Endothelial cell of umbilical vein (primary cell): ENCODE data around the gene RNLS. TPM values are rescaled to one million over a fixed set of nuclear protein-coding genes. Genes with fewer than 3 reads are reported as not detected.

Source experiments
- BruUV-seq: library from RNA; stranded (reverse); fragments of 400-500 nt; replicated peaks from 2 replicates; lab custom pipeline; 2021; lab: Mats Ljungman, UMichigan
- CTCF ChIA-PET: fragments of 300-600, 350-600 bp; sonication (Branson Sonifier 250); formaldehyde crosslinking; loops from one replicate; lab custom pipeline; 2021; ENCODE audit warnings: antibody characterized with exemption, inconsistent platforms; lab: Charles Lee
- POLR2A ChIA-PET: fragments of 300-600, 350-600 bp; sonication (Branson Sonifier 250); formaldehyde crosslinking; loops from one replicate; lab custom pipeline; 2021; ENCODE audit warnings: antibody characterized with exemption, inconsistent platforms; lab: Charles Lee
- DNase-seq: peaks from one replicate; pipeline ENCODE4 v3.0.0-alpha.2; 2011; ENCODE audit warnings: low read depth, low spot score
- FAIRE-seq: peaks from 2 replicates; lab custom pipeline; 2011; peaks lifted over from hg19 to GRCh38; lab: Jason Lieb, UNC
- H2AFZ ChIP-seq: 2 replicates; pipeline ENCODE4 v1.6.0; 2012; ENCODE audit warnings: low read depth, low read length, control low read depth, inconsistent platforms
- H3K27ac ChIP-seq: 2 replicates; pipeline ENCODE4 v1.5.1; 2011; ENCODE audit warnings: low read depth, mild to moderate bottlenecking, control low read depth, low read length, moderate library complexity; ENCODE audit not compliant: insufficient read depth
- H3K27me3 ChIP-seq, 2 experiments: 2 replicates each; pipeline versions ENCODE4 v1.6.0 to v1.6.1; 2011; ENCODE audit warnings: low read length in 2 of 2, mixed read lengths in 1 of 2; ENCODE audit not compliant: control insufficient read depth in 2 of 2, insufficient read depth in 2 of 2
- H3K36me3 ChIP-seq, 2 experiments: 2 replicates in 1 of 2; 3 replicates in 1 of 2; pipeline ENCODE4 v1.5.1; 2011; ENCODE audit warnings: low read length in 2 of 2, mild to moderate bottlenecking in 1 of 2, moderate library complexity in 1 of 2; ENCODE audit not compliant: control insufficient read depth in 2 of 2, insufficient read depth in 2 of 2; ENCODE audit errors: extremely low read depth in 1 of 2
- H3K4me1 ChIP-seq: 3 replicates; pipeline ENCODE4 v1.5.1; 2011; ENCODE audit warnings: mild to moderate bottlenecking, low read length; ENCODE audit not compliant: control insufficient read depth, insufficient read depth; ENCODE audit errors: extremely low read depth
- H3K4me2 ChIP-seq: 2 replicates; pipeline ENCODE4 v1.6.1; 2011; ENCODE audit warnings: low read length, control low read depth, mixed read lengths; ENCODE audit not compliant: insufficient read depth
- H3K4me3 ChIP-seq, 3 experiments: fragments of 200-600 bp in 1 of 3; sonication (generic), shearing (Covaris generic) in 1 of 3; replicated peaks in 1 of 3; 2 replicates each; pipeline ENCODE4 v1.5.1; 2011 to 2016; ENCODE audit warnings: control low read depth in 3 of 3, low read length in 3 of 3, mild to moderate bottlenecking in 2 of 3, inconsistent platforms in 1 of 3, low read depth in 1 of 3, moderate library complexity in 1 of 3; ENCODE audit not compliant: insufficient read depth in 1 of 3
- H3K79me2 ChIP-seq: 2 replicates; pipeline ENCODE4 v1.6.0; 2012; ENCODE audit warnings: low read length, inconsistent platforms; ENCODE audit not compliant: control insufficient read depth, insufficient read depth
- H3K9ac ChIP-seq: replicated peaks from 2 replicates; pipeline ENCODE3; 2011; ENCODE audit warnings: low read length, control low read depth; ENCODE audit not compliant: insufficient read depth; ENCODE audit errors: extremely low read depth
- H3K9me1 ChIP-seq: replicated peaks from 3 replicates; pipeline ENCODE4 v1.6.0; 2011; ENCODE audit warnings: mild to moderate bottlenecking, low read length; ENCODE audit not compliant: control insufficient read depth, insufficient read depth; ENCODE audit errors: extremely low read depth
- H3K9me3 ChIP-seq: replicated peaks from 2 replicates; pipeline ENCODE4 v1.5.1; 2012; ENCODE audit warnings: low read length, inconsistent platforms; ENCODE audit not compliant: control insufficient read depth, insufficient read depth
- H4K20me1 ChIP-seq: replicated peaks from 2 replicates; pipeline ENCODE3; 2011; ENCODE audit warnings: mild to moderate bottlenecking, low read length; ENCODE audit not compliant: control insufficient read depth, insufficient read depth; ENCODE audit errors: extremely low read depth
- CTCF ChIP-seq, 2 donors: IDR thresholded peaks; 1 replicate in 1 of 2; 2 replicates in 1 of 2; pipeline ENCODE4 v1.5.1; 2011; ENCODE audit warnings: low read length in 2 of 2, mild to moderate bottlenecking in 2 of 2, moderate library complexity in 2 of 2, control low read depth in 1 of 2, inconsistent platforms in 1 of 2, low read depth in 1 of 2; ENCODE audit not compliant: insufficient read depth in 1 of 2; ENCODE audit errors: extremely low read depth in 1 of 2
- EZH2 ChIP-seq: IDR thresholded peaks from 2 replicates; pipeline ENCODE4 v1.6.1; 2012; ENCODE audit warnings: borderline replicate concordance, low read depth, mild to moderate bottlenecking, moderate library complexity, low read length, inconsistent platforms; ENCODE audit not compliant: severe bottlenecking
- GATA2 ChIP-seq: IDR thresholded peaks from 2 replicates; pipeline ENCODE4 v1.7.0; 2011; ENCODE audit warnings: low read depth, mild to moderate bottlenecking, moderate library complexity, mixed read lengths, low read length; ENCODE audit not compliant: insufficient read length, insufficient read depth
- JUN ChIP-seq: IDR thresholded peaks from 2 replicates; pipeline ENCODE4 v1.6.1; 2011; ENCODE audit warnings: borderline replicate concordance, low read depth; ENCODE audit not compliant: insufficient read length, insufficient read depth
- MAX ChIP-seq: IDR thresholded peaks from 2 replicates; pipeline ENCODE4 v1.6.1; 2011; ENCODE audit not compliant: insufficient read depth, insufficient read length
- MYC ChIP-seq: IDR thresholded peaks from one replicate; pipeline ENCODE4 v1.6.1; 2011; ENCODE audit warnings: mild to moderate bottlenecking, low read depth, low read length
- POLR2A ChIP-seq: IDR thresholded peaks from 2 replicates; pipeline ENCODE4 v1.6.1; 2012; ENCODE audit warnings: low read depth, mild to moderate bottlenecking, control low read depth, low read length
- POLR2AphosphoS5 ChIP-seq: IDR thresholded peaks from 2 replicates; pipeline ENCODE4 v1.6.1; 2012; ENCODE audit warnings: low read depth, mild to moderate bottlenecking, control low read depth, low read length, moderate library complexity; ENCODE audit not compliant: insufficient read depth
- dilution Hi-C: fragments of 300-500 bp; cut with MboI; formaldehyde crosslinking; loops from one replicate; pipeline ENCODE4 v1.15.0; 2019; ENCODE audit warnings: low sequenced_read_pairs; ENCODE audit not compliant: extremely low pct_ligation_motif_present
- intact Hi-C: fragments of 100-400 bp; cut with micrococcal nuclease; formaldehyde crosslinking; loops from one replicate; pipeline ENCODE4 v1.10.0; 2022
- polyA plus RNA-seq, 4 experiments: library from polyadenylated mRNA; depleted of rRNA in 3 of 4; stranded (reverse) in 3 of 4; unstranded in 1 of 4; fragments of >200 nt; gene quantifications; 2 replicates each; pipeline versions ENCODE4 v1.2.1 to v1.2.3, GENCODE V29; 2011 to 2012; ENCODE audit warnings: missing spikeins in 1 of 4
- total RNA-seq: library from RNA; stranded (reverse); gene quantifications from 2 replicates; pipeline ENCODE4 v1.2.3, GENCODE V29; 2021

RNLS gene
- total and polyA plus RNA-seq, 2 donors (not counting 3 experiments of a cell fraction or from before 2014, with no cell fraction given) = 2.5 to 4.6 TPM

GRCh38 chr10:88442716-88443115, 140.4 kb downstream of the RNLS start:
- Histone ChIP-seq H3K4me1 (no peaks in the 10 kb centered on the region), H2AFZ (no peak overlapping the region), H3K79me2 (no peaks in the 10 kb centered on the region), H3K27ac (no peak overlapping the region), H3K4me3 (no peak overlapping the region), H3K9me1 (no peaks in the 10 kb centered on the region), H3K27me3 (no peaks in the 10 kb centered on the region), H3K4me2 (no peak overlapping the region), H3K36me3 (no peaks in the 10 kb centered on the region), H4K20me1 (no peaks in the 10 kb centered on the region), H3K9me3 (no peaks in the 10 kb centered on the region), H3K9ac (no peak overlapping the region)
- CTCF ChIA-PET = no interaction called here
- DNase-seq = no peak
- intact Hi-C loops = no loop called here
- POLR2A ChIA-PET = no interaction called here
- TF ChIP-seq POLR2AphosphoS5 = no peak
- TF ChIP-seq EZH2 = no peak
- TF ChIP-seq JUN = no peak
- TF ChIP-seq GATA2 = no peak
- no peak for TF ChIP-seq POLR2A
- no peak for TF ChIP-seq CTCF (IDR thresholded peaks at IDR 0.05; ENCODE audit: extremely low read depth in 1 of 2, insufficient read depth in 1 of 2, low read depth in 1 of 2, low read length in 2 of 2)
- TF ChIP-seq MAX = no peak
- no peak for TF ChIP-seq MYC
- dilution Hi-C loops = no loop called here
- no TSS peak for BruUV-seq
- no peak for FAIRE-seq
